BLaER1 treated with 17β-estradiol and CSF1 and Interleukin-3, amounts not matched to agents 10 nM and 100 nM (cell line): ENCODE data around the gene HOXA9.

Experiments used
- H3K27ac ChIP-seq, 11 experiments: shearing (Covaris generic); formaldehyde crosslinking; 2 replicates each; pipeline ENCODE4 v1.8.1; 2022
- H3K27me3 ChIP-seq, 11 experiments: shearing (Covaris generic); formaldehyde crosslinking; 2 replicates each; pipeline ENCODE4 v1.8.1; 2022
- H3K36me3 ChIP-seq, 11 experiments: shearing (Covaris generic); formaldehyde crosslinking; 2 replicates each; pipeline ENCODE4 v1.8.1; 2022
- H3K4me1 ChIP-seq, 10 experiments: shearing (Covaris generic); formaldehyde crosslinking; 2 replicates each; pipeline ENCODE4 v1.8.1; 2022
- H3K4me2 ChIP-seq, 11 experiments: shearing (Covaris generic); formaldehyde crosslinking; 2 replicates each; pipeline ENCODE4 v1.8.1; 2022
- H3K4me3 ChIP-seq, 10 experiments: shearing (Covaris generic); formaldehyde crosslinking; 2 replicates each; pipeline ENCODE4 v1.8.1; 2022
- H3K9ac ChIP-seq, 11 experiments: shearing (Covaris generic); formaldehyde crosslinking; 2 replicates each; pipeline ENCODE4 v1.8.1; 2022
- H3K9me3 ChIP-seq, 11 experiments: shearing (Covaris generic); formaldehyde crosslinking; replicated peaks in 1 of 11; 2 replicates each; pipeline ENCODE4 v1.8.1; 2022
- H4K20me1 ChIP-seq, 11 experiments: shearing (Covaris generic); formaldehyde crosslinking; 2 replicates each; pipeline ENCODE4 v1.8.1; 2022
- Cebpa-rat ChIP-seq, 11 experiments: shearing (Covaris generic); IDR thresholded peaks; 2 replicates each; pipeline ENCODE4 v1.8.1; 2022

The HOXA9 gene

DNA sequence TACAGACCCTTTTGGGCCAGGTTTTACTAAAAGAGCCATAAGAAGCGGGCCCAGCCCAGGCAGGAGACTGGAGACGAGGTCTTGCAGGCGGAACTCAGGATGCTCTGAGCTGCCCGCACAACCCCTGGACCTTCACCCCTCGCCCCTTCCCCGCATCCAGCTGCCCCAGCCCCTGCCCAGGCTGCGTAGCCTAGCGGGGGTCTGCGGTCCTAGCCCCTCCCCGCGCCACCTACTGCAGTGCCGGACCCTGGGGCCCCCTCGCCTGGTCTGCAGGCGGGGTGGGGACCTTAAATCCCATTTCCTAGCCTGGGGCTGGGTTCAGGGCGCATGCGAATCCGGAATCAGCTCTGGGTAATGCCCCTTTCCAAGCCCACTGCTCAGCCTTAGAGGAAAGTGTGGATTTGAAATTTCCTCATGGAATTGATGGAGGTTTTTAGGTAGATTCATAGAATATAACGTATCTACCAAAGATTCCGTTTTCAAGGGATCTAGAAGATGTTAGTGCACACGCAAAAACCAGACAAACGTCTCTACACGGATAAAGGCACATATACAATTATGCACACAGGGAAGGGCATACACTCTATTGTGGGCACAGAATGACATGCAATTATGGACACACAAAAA is 12.4 kb downstream of the HOXA9 start:
- no peaks in the 10 kb centered on the region for H3K36me3 ChIP-seq

DNA sequence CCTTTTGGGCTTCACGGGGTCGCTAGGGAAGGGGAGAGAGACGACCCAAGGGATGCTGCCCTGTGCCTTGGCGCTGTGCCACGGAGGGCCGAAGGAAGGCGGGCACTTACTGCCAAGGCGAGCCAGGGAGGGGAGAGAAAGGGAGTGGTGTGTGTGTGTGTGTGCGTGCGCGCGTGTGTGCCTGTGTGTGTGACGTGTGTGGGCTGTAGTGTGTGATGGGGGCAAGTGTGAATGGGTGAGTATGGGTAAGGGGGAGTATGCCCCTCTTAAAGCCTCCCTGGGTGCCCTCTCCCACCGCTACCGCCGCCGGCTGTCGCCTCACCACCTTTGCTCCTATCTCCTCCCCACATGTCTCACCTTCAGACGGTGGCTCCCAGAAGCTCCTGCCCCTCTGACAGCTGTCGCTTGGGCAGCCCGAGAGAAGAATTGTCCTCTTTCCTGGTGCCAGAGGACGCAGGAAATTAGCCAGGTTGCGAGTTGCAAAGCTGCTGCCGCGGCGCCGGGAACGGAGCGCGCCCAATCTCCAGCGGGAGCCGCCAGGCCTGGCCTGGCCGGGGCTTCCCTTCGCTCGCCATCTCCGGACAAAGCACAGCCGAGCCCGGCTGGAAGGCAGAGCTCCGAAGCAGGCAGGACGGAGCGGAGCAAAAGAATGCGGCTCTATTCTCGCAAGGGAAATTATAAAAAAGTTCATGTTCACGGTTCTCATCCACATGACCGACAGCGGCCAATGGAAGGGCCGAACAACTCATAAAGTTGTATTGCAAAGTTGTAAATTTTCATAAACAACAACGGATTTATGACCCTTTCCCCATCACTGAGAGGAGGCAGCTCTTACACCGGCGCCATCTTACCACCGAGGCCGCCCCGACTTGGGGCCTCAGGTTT is 13.2 kb downstream of the HOXA9 start, which contains the start of gene HOXA3:
HOXA3 (minus strand) TSS at position 653 of the 885 bp plus-strand sequence. CDS start 41,943 bp downstream, outside the sequence.
- no peak within 1 kb of the TSS for H3K27ac ChIP-seq
- peaks cover 11 to 26% (median 20%) of the 10 kb centered on the region in 10 experiments for H3K4me1 ChIP-seq
- no peak for TF ChIP-seq Cebpa-rat (IDR thresholded peaks at IDR 0.05)
- H3K36me3 ChIP-seq, result no peaks in the 10 kb centered on the region
- peak within 1 kb of the TSS; percentile 40 to 60 (median 52) for H3K4me3 ChIP-seq
- H3K4me2 ChIP-seq, result peak within 1 kb of the TSS; percentile 79 to 95 (median 85)
- no peak within 1 kb of the TSS for H3K9ac ChIP-seq
- H4K20me1 ChIP-seq, result peaks cover 0 to 63% (median 41%) of the 10 kb centered on the region in 11 experiments; a peak in 16 of 22 replicates
- peaks cover 100% of the 10 kb centered on the region in 11 experiments for H3K27me3 ChIP-seq
- peaks cover 33 to 52% (median 46%) of the 10 kb centered on the region in 11 experiments for H3K9me3 ChIP-seq

More for the DNA sequence above, 12.4 kb downstream of the HOXA9 start:
- peaks cover 31 to 52% (median 46%) of the 10 kb centered on the region in 11 experiments for H3K9me3 ChIP-seq
- H3K4me3 ChIP-seq, result peak overlapping the region in 3 of 10 experiments; percentile 9 to 52 (median 51); a peak in 1 of 20 replicates
- H3K27ac ChIP-seq, result no peak overlapping the region
- peaks cover 0 to 71% (median 49%) of the 10 kb centered on the region in 11 experiments; a peak in 16 of 22 replicates for H4K20me1 ChIP-seq
- peaks cover 11 to 26% (median 20%) of the 10 kb centered on the region in 10 experiments for H3K4me1 ChIP-seq
- no peak overlapping the region for H3K9ac ChIP-seq
- H3K27me3 ChIP-seq, result peaks cover 100% of the 10 kb centered on the region in 11 experiments
- H3K4me2 ChIP-seq, result peak overlapping the region in 6 of 11 experiments; percentile 82 to 95 (median 87); a peak in 7 of 22 replicates
- no peak for TF ChIP-seq Cebpa-rat (IDR thresholded peaks at IDR 0.05)

DNA sequence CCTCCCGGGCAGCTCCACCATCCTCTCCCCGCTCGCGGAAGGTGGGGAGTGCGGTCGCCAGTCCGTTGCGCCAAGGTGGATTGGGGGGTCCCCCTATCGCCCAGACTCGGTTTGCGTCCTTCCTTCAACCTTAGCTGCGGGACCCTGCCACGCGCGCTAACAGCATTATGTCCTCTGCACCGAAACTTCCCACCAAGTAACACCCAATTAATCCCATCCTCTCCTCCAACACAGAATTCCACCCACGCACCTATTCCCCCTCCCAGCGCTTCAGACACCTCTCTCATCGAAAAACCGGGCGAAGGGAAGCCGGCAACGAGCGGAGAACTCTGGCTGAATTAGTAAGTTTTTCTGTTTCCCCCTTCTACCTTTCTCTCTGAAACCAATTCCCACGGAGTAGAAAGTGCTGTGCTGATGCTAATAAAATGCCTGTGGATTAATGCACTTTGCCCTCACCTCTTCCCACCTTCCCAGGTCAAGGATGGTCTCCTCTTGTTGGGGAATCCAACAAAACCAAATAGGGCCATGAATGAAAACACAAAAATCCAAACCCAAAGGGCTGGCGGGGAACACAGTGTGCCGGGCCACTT is 13.9 kb downstream of the HOXA9 start:
- Histone ChIP-seq H3K4me1 (peaks cover 11 to 26% (median 20%) of the 10 kb centered on the region in 10 experiments), H4K20me1 (peaks cover 0 to 58% (median 40%) of the 10 kb centered on the region in 11 experiments; a peak in 16 of 22 replicates), H3K27me3 (peaks cover 100% of the 10 kb centered on the region in 11 experiments), H3K9me3 (peaks cover 39 to 52% (median 47%) of the 10 kb centered on the region in 11 experiments), H3K4me2 (peak overlapping the region; percentile 79 to 95 (median 85)), H3K9ac (0 out of 22 replicates have a peak overlapping the region, but pooled peaks of 2 of the 11 experiments have one; percentile 20 to 21), H3K36me3 (no peaks in the 10 kb centered on the region), H3K27ac (no peak overlapping the region), H3K4me3 (peak overlapping the region; percentile 40 to 60 (median 52))
- no peak for TF ChIP-seq Cebpa-rat (IDR thresholded peaks at IDR 0.05)

DNA sequence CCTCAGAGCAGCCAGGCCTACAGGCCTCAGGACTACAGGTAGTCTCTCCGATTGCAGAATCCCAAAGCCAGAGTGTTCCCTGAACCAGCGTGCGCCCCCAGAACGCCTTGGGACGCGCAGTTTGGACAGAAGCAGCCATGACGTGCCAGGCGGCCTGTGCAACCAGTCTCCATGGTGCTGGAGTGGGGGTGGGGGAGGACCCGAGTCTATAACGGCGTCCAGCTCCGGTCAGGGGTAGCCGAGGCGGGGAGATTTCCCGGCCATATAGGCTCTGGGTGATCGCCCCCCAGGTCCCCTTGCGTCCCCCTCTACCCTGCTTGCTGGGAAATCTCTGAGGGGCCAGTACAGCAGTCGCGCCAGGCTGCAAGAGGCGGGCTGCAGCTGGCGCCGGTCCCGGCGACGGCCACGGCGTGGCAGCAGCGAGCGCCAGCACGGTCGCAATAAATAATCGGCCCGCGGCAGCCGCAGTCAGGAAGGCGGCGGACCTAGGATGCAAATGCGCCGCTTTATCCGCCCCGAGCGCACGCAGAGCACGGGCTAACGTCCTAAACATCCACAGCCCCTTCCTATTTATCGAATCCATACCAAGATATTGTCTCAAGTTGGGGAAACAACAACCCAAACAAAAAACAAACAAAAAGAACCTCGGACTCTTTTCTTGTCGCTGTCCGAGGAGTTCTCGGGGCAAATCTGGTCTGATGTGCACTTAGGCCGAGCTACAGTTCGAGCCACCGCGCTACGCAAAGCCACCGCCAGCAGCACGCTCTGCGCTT is 14.6 kb downstream of the HOXA9 start:
- peaks cover 100% of the 10 kb centered on the region in 11 experiments for H3K27me3 ChIP-seq
- peak overlapping the region; percentile 79 to 95 (median 85) for H3K4me2 ChIP-seq
- H3K4me3 ChIP-seq, result peak overlapping the region; percentile 40 to 60 (median 52)
- no peak for TF ChIP-seq Cebpa-rat (IDR thresholded peaks at IDR 0.05)
- peaks cover 39 to 52% (median 47%) of the 10 kb centered on the region in 11 experiments for H3K9me3 ChIP-seq
- 0 out of 22 replicates have a peak overlapping the region, but pooled peaks of 2 of the 11 experiments have one; percentile 20 to 21 for H3K9ac ChIP-seq
- H4K20me1 ChIP-seq, result peaks cover 0 to 52% (median 39%) of the 10 kb centered on the region in 11 experiments; a peak in 16 of 22 replicates
- H3K4me1 ChIP-seq, result peaks cover 11 to 26% (median 20%) of the 10 kb centered on the region in 10 experiments
- H3K27ac ChIP-seq, result no peak overlapping the region
- H3K36me3 ChIP-seq, result peaks cover 0 to 2% (median 0%) of the 10 kb centered on the region in 11 experiments; a peak in 1 of 22 replicates

DNA sequence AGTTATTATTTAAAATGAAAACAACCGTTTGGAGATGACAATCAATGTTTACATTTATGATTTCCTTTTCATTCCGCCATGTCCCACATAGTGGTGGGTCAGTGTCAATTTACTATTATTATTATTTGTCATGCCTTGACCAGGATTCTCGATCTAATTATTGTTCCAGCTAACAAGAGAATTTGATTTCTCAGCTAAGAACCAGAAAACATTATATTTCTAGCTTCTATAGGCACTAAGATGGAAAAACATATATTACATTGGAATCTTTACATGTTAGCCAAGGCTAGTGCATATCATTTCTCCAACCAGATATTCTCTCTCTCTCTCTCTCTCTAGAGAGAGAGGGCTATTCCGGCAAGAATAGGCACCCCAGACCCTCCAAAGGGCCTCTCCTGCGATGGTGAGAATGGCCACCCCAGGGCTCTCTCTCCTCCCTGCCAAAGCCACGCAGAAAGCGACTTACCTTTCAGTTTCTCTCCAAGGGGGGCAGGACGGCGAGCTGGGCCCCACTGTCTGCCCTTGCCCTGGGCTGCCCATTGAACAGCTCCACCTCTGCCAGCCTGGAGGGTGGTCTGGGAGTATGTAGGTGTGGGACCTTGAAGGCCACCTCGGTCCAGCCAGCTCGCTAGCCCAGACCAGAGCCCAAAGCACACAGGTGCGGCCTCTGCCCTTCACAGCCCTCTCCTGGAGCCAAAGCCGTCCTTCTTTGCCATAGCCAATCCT is 15.3 kb downstream of the HOXA9 start:
- Histone ChIP-seq H3K4me2 (peak overlapping the region; percentile 79 to 95 (median 85)), H3K4me1 (peaks cover 11 to 26% (median 20%) of the 10 kb centered on the region in 10 experiments), H3K9ac (no peak overlapping the region), H3K9me3 (peaks cover 40 to 52% (median 47%) of the 10 kb centered on the region in 11 experiments), H3K27ac (no peak overlapping the region), H3K27me3 (peaks cover 100% of the 10 kb centered on the region in 11 experiments), H3K36me3 (peaks cover 0 to 7% (median 0%) of the 10 kb centered on the region in 11 experiments; a peak in 3 of 22 replicates), H4K20me1 (peaks cover 0 to 45% (median 33%) of the 10 kb centered on the region in 11 experiments; a peak in 16 of 22 replicates), H3K4me3 (peak overlapping the region in 9 of 10 experiments; percentile 40 to 60 (median 52); a peak in 16 of 20 replicates)
- TF ChIP-seq Cebpa-rat (IDR thresholded peaks at IDR 0.05), result no peak

DNA sequence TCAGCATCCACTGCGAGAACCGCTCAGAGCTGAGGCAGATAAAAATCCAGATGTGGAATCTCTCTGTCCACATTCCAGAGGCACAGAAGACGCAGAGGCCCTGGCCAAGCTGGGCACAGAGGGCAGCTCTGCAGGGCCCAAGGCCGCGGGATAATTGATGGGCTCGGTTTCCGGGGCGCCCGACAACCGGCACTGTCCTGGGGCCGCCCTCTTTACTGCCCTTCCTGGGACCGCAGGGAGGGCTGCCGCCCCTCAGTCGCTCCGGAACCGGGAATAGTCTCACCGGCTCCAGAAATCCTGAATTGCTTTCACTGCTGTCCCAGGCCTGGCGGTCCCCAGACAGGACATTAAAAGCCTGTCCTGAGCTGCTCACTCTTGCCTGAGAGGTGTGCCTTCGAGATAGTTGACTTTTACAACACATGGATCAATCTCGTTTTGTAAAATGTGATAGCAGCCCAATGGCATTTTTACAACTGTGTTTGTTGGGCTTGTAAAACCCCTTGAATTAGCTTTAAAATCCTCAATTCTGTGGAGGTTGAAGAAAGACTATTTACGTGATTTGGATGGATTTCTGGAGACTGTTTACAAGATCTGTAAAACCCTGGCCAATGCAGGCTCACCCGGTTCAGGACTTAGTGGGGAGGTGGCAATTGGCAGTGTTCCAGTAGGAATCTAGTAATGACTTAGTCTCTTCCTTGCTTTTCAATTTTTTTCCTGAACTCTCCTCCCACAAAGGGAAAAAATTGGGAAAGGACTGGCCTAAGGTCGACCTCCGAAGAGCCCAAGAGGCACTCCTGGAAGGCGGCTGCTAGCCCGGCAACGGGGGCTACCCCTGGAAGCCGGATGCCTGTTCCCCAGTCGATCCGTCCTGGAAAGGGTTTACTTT is 16.3 kb downstream of the HOXA9 start:
- peak overlapping the region in 2 of 10 experiments; percentile 14 to 16; a peak in 2 of 20 replicates for H3K4me3 ChIP-seq
- H3K4me2 ChIP-seq, result peak overlapping the region in 3 of 11 experiments; percentile 18 to 27 (median 20); a peak in 3 of 22 replicates
- no peak overlapping the region for H3K27ac ChIP-seq
- H3K4me1 ChIP-seq, result peaks cover 11 to 26% (median 20%) of the 10 kb centered on the region in 10 experiments
- peaks cover 46 to 55% (median 51%) of the 10 kb centered on the region in 11 experiments for H3K9me3 ChIP-seq
- no peak overlapping the region for H3K9ac ChIP-seq
- peaks cover 0 to 14% (median 0%) of the 10 kb centered on the region in 11 experiments; a peak in 3 of 22 replicates for H3K36me3 ChIP-seq
- H4K20me1 ChIP-seq, result peaks cover 0 to 34% (median 23%) of the 10 kb centered on the region in 11 experiments; a peak in 16 of 22 replicates
- TF ChIP-seq Cebpa-rat (IDR thresholded peaks at IDR 0.05), result no peak
- peaks cover 100% of the 10 kb centered on the region in 11 experiments for H3K27me3 ChIP-seq
